Endothelial cell of umbilical vein (primary cell): ENCODE results near the gene TPT1. TPM values are rescaled to one million over a fixed set of nuclear protein-coding genes. Genes with fewer than 3 reads are reported as not detected.
A peak's percentile ranks its signal among the peaks of the same experiment; 100 is the strongest.

ENCODE experiments used
- BruUV-seq: library from RNA; stranded (reverse); fragments of 400-500 nt; replicated peaks from 2 replicates; lab custom pipeline; 2021; lab: Mats Ljungman, UMichigan
- CTCF ChIA-PET: fragments of 300-600, 350-600 bp; sonication (Branson Sonifier 250); formaldehyde crosslinking; loops from one replicate; lab custom pipeline; 2021; ENCODE audit warnings: antibody characterized with exemption, inconsistent platforms; lab: Charles Lee
- POLR2A ChIA-PET: fragments of 300-600, 350-600 bp; sonication (Branson Sonifier 250); formaldehyde crosslinking; loops from one replicate; lab custom pipeline; 2021; ENCODE audit warnings: antibody characterized with exemption, inconsistent platforms; lab: Charles Lee
- DNase-seq: peaks from one replicate; pipeline ENCODE4 v3.0.0-alpha.2; 2011; ENCODE audit warnings: low read depth, low spot score
- FAIRE-seq: peaks from 2 replicates; lab custom pipeline; 2011; peaks lifted over from hg19 to GRCh38; lab: Jason Lieb, UNC
- H2AFZ ChIP-seq: 2 replicates; pipeline ENCODE4 v1.6.0; 2012; ENCODE audit warnings: low read depth, low read length, control low read depth, inconsistent platforms
- H3K27ac ChIP-seq: 2 replicates; pipeline ENCODE4 v1.5.1; 2011; ENCODE audit warnings: low read depth, mild to moderate bottlenecking, control low read depth, low read length, moderate library complexity; ENCODE audit not compliant: insufficient read depth
- H3K27me3 ChIP-seq, 2 experiments: 2 replicates each; pipeline versions ENCODE4 v1.6.0 to v1.6.1; 2011; ENCODE audit warnings: low read length in 2 of 2, mixed read lengths in 1 of 2; ENCODE audit not compliant: control insufficient read depth in 2 of 2, insufficient read depth in 2 of 2
- H3K36me3 ChIP-seq, 2 experiments: 2 replicates in 1 of 2; 3 replicates in 1 of 2; pipeline ENCODE4 v1.5.1; 2011; ENCODE audit warnings: low read length in 2 of 2, mild to moderate bottlenecking in 1 of 2, moderate library complexity in 1 of 2; ENCODE audit not compliant: control insufficient read depth in 2 of 2, insufficient read depth in 2 of 2; ENCODE audit errors: extremely low read depth in 1 of 2
- H3K4me1 ChIP-seq: 3 replicates; pipeline ENCODE4 v1.5.1; 2011; ENCODE audit warnings: mild to moderate bottlenecking, low read length; ENCODE audit not compliant: control insufficient read depth, insufficient read depth; ENCODE audit errors: extremely low read depth
- H3K4me2 ChIP-seq: 2 replicates; pipeline ENCODE4 v1.6.1; 2011; ENCODE audit warnings: low read length, control low read depth, mixed read lengths; ENCODE audit not compliant: insufficient read depth
- H3K4me3 ChIP-seq, 3 experiments: fragments of 200-600 bp in 1 of 3; sonication (generic), shearing (Covaris generic) in 1 of 3; replicated peaks in 1 of 3; 2 replicates each; pipeline ENCODE4 v1.5.1; 2011 to 2016; ENCODE audit warnings: control low read depth in 3 of 3, low read length in 3 of 3, mild to moderate bottlenecking in 2 of 3, inconsistent platforms in 1 of 3, low read depth in 1 of 3, moderate library complexity in 1 of 3; ENCODE audit not compliant: insufficient read depth in 1 of 3
- H3K79me2 ChIP-seq: 2 replicates; pipeline ENCODE4 v1.6.0; 2012; ENCODE audit warnings: low read length, inconsistent platforms; ENCODE audit not compliant: control insufficient read depth, insufficient read depth
- H3K9ac ChIP-seq: replicated peaks from 2 replicates; pipeline ENCODE3; 2011; ENCODE audit warnings: low read length, control low read depth; ENCODE audit not compliant: insufficient read depth; ENCODE audit errors: extremely low read depth
- H3K9me1 ChIP-seq: replicated peaks from 3 replicates; pipeline ENCODE4 v1.6.0; 2011; ENCODE audit warnings: mild to moderate bottlenecking, low read length; ENCODE audit not compliant: control insufficient read depth, insufficient read depth; ENCODE audit errors: extremely low read depth
- H3K9me3 ChIP-seq: replicated peaks from 2 replicates; pipeline ENCODE4 v1.5.1; 2012; ENCODE audit warnings: low read length, inconsistent platforms; ENCODE audit not compliant: control insufficient read depth, insufficient read depth
- H4K20me1 ChIP-seq: replicated peaks from 2 replicates; pipeline ENCODE3; 2011; ENCODE audit warnings: mild to moderate bottlenecking, low read length; ENCODE audit not compliant: control insufficient read depth, insufficient read depth; ENCODE audit errors: extremely low read depth
- EZH2 ChIP-seq: IDR thresholded peaks from 2 replicates; pipeline ENCODE4 v1.6.1; 2012; ENCODE audit warnings: borderline replicate concordance, low read depth, mild to moderate bottlenecking, moderate library complexity, low read length, inconsistent platforms; ENCODE audit not compliant: severe bottlenecking
- FOS ChIP-seq: IDR thresholded peaks from 2 replicates; pipeline ENCODE4 v1.6.1; 2011; ENCODE audit warnings: mild to moderate bottlenecking, low read length, moderate library complexity, borderline replicate concordance; ENCODE audit not compliant: insufficient read depth
- GATA2 ChIP-seq: IDR thresholded peaks from 2 replicates; pipeline ENCODE4 v1.7.0; 2011; ENCODE audit warnings: low read depth, mild to moderate bottlenecking, moderate library complexity, mixed read lengths, low read length; ENCODE audit not compliant: insufficient read length, insufficient read depth
- JUN ChIP-seq: IDR thresholded peaks from 2 replicates; pipeline ENCODE4 v1.6.1; 2011; ENCODE audit warnings: borderline replicate concordance, low read depth; ENCODE audit not compliant: insufficient read length, insufficient read depth
- MYC ChIP-seq: IDR thresholded peaks from one replicate; pipeline ENCODE4 v1.6.1; 2011; ENCODE audit warnings: mild to moderate bottlenecking, low read depth, low read length
- POLR2A ChIP-seq: IDR thresholded peaks from 2 replicates; pipeline ENCODE4 v1.6.1; 2012; ENCODE audit warnings: low read depth, mild to moderate bottlenecking, control low read depth, low read length
- POLR2AphosphoS5 ChIP-seq: IDR thresholded peaks from 2 replicates; pipeline ENCODE4 v1.6.1; 2012; ENCODE audit warnings: low read depth, mild to moderate bottlenecking, control low read depth, low read length, moderate library complexity; ENCODE audit not compliant: insufficient read depth
- dilution Hi-C: fragments of 300-500 bp; cut with MboI; formaldehyde crosslinking; loops from one replicate; pipeline ENCODE4 v1.15.0; 2019; ENCODE audit warnings: low sequenced_read_pairs; ENCODE audit not compliant: extremely low pct_ligation_motif_present
- intact Hi-C: fragments of 100-400 bp; cut with micrococcal nuclease; formaldehyde crosslinking; loops from one replicate; pipeline ENCODE4 v1.10.0; 2022
- polyA plus RNA-seq, 4 experiments: library from polyadenylated mRNA; depleted of rRNA in 3 of 4; stranded (reverse) in 3 of 4; unstranded in 1 of 4; fragments of >200 nt; gene quantifications; 2 replicates each; pipeline versions ENCODE4 v1.2.1 to v1.2.3, GENCODE V29; 2011 to 2012; ENCODE audit warnings: missing spikeins in 1 of 4
- total RNA-seq: library from RNA; stranded (reverse); gene quantifications from 2 replicates; pipeline ENCODE4 v1.2.3, GENCODE V29; 2021
- TF ChIP-seq, protein P1 (sequence below): IDR thresholded peaks from 2 replicates; pipeline ENCODE4 v1.6.1; 2011; ENCODE audit not compliant: insufficient read depth, insufficient read length
- TF ChIP-seq, protein P2 (sequence below), 2 donors: IDR thresholded peaks; 1 replicate in 1 of 2; 2 replicates in 1 of 2; pipeline ENCODE4 v1.5.1; 2011; ENCODE audit warnings: low read length in 2 of 2, mild to moderate bottlenecking in 2 of 2, moderate library complexity in 2 of 2, control low read depth in 1 of 2, inconsistent platforms in 1 of 2, low read depth in 1 of 2; ENCODE audit not compliant: insufficient read depth in 1 of 2; ENCODE audit errors: extremely low read depth in 1 of 2

Gene TPT1
- total and polyA plus RNA-seq, 2 donors (not counting 3 experiments of a cell fraction or from before 2014, with no cell fraction given), result 2,993 to 4,330 TPM

DNA sequence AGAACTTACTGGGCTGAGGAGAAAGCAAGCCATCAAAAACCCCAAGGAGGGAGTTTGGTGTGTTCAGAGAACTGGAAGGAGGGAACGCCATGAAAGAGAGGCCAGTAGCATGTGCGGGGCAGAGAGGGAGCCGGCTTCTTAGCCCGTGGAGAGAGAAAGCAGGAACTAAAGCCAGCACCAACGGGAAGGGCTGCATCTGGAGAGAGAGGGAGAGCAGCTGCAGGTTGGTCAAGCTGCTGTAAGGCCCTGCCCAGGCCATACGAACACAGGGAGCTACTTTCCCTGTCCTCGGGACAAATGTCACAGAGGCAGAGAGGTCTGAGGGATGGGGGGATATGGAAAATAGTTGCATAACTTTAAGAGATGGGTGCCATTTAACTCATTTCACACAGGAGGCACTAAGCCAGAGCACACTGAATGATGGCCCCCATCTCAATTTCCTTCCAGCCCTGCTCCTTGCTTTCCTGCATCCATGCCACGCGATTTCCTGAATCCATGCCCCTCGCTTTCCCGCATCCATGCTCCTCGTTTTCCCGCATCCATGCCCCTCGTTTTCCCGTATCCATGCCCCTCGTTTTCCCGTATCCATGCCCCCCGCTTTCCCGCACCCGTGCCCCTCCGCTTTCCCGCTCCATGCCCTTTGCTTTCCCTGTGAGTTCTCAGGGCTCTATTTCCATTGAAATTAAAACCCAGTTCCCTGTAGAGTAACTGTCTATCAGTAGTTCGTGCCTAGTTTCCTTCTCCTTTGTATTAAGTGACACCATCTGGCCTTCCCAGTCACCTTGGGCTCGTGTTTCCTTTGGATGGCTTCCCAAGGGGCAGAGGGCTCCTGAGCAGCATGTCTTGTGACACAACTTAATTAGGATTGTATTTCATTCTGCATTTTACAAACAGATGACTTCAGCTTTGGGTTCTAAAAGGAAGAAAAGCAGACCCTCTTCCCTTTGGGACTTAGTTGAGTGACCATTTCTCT lies 31.5 kb upstream of the TPT1 start:
- no peak overlapping the region for H3K4me2 ChIP-seq
- no peaks in the 10 kb centered on the region for H3K9me1 ChIP-seq
- intact Hi-C loops, result loop anchor here (5.0 kb wide), 2 partner anchors 355 to 755 kb away; no protein-coding TSS in a partner anchor
- no peak overlapping the region for H2AFZ ChIP-seq
- no peaks in the 10 kb centered on the region for H3K79me2 ChIP-seq
- H3K9ac ChIP-seq, result no peak overlapping the region
- dilution Hi-C loops, result no loop called here
- POLR2A ChIA-PET, result no interaction called here
- no peaks in the 10 kb centered on the region for H4K20me1 ChIP-seq
- no peaks in the 10 kb centered on the region for H3K36me3 ChIP-seq
- H3K27ac ChIP-seq, result no peak overlapping the region
- CTCF ChIA-PET, result interaction anchor here (1.0 to 5.7 kb wide), 19 partner anchors 11 to 138 kb away, joined by 3 to 98 read pairs (median 10); partner anchors contain the start of gene COG3
- FAIRE-seq (peak; percentile 47), DNase-seq (peak; percentile 31)
- TF ChIP-seq, protein P1, sequence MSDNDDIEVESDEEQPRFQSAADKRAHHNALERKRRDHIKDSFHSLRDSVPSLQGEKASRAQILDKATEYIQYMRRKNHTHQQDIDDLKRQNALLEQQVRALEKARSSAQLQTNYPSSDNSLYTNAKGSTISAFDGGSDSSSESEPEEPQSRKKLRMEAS, result no peak
- TF ChIP-seq, protein P2, sequence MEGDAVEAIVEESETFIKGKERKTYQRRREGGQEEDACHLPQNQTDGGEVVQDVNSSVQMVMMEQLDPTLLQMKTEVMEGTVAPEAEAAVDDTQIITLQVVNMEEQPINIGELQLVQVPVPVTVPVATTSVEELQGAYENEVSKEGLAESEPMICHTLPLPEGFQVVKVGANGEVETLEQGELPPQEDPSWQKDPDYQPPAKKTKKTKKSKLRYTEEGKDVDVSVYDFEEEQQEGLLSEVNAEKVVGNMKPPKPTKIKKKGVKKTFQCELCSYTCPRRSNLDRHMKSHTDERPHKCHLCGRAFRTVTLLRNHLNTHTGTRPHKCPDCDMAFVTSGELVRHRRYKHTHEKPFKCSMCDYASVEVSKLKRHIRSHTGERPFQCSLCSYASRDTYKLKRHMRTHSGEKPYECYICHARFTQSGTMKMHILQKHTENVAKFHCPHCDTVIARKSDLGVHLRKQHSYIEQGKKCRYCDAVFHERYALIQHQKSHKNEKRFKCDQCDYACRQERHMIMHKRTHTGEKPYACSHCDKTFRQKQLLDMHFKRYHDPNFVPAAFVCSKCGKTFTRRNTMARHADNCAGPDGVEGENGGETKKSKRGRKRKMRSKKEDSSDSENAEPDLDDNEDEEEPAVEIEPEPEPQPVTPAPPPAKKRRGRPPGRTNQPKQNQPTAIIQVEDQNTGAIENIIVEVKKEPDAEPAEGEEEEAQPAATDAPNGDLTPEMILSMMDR (IDR thresholded peaks at IDR 0.05; ENCODE audit: extremely low read depth in 1 of 2, insufficient read depth in 1 of 2, low read depth in 1 of 2, low read length in 2 of 2), result no peak
- TF ChIP-seq GATA2, result no peak
- no peak for TF ChIP-seq EZH2
- no peak for TF ChIP-seq FOS
- TF ChIP-seq POLR2A, result no peak
- TF ChIP-seq MYC, result no peak
- no peak for TF ChIP-seq POLR2AphosphoS5
- TF ChIP-seq JUN, result no peak
- H3K27me3 ChIP-seq, result no peaks in the 10 kb centered on the region
- no peaks in the 10 kb centered on the region for H3K9me3 ChIP-seq
- no peak overlapping the region for H3K4me3 ChIP-seq
- H3K4me1 ChIP-seq, result peaks cover 11% of the 10 kb centered on the region
- no TSS peak for BruUV-seq
